Measurements from ENCODE around the gene KATNAL2.
"Not testable (repeated sequence)": the region's sequence is repeated elsewhere in the genome, so short reads cannot be mapped to it uniquely, and the experiment has no call there.

KATNAL2 gene

DNA sequence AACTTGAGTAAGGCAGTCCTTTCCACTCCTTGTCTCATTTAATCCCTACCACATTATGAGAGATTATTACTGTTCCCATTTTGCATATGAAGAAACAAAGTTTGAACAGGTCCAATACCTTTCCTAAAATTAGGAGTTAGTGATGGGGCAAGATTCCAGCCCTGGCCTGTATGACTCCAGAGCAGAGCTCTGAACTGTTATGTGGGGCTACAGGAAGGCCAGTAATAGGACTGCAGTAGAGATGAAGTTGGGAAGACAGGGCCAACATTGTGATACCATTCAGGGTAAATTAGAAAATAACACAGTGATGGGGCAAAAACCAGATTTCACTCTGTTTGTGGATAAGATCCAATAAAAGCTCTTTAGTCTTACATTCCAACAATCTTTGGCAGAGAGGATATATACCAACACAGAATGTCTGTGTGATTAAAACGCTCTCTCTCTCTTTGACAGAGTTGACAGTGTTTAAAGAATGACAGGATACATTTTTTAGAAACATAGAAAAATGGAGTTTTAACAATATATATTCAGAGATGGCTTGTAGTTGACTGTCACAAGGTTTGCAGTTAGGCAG, 22.7 kb downstream of the KATNAL2 start:
- no peak for DNase-seq

DNA sequence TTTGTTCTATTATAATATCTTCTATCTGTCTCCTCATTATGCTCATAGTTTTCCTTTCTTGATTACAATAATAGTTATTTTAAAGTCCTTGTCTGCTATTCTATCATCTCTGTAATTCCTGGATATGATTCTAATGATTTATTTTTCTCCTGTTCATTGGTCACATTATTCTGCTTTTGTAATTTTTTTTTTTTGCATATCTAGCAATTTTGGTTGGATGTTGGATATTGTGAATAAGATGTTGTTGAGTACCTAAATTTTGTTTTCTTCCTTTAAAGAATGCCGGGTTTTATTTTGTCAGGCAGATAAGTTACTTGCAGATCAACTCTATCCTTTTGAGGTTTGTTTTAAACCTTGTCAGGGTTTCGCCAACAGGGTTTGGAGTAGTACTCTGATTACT, 25.2 kb downstream of the KATNAL2 start:
- no peak for DNase-seq

DNA sequence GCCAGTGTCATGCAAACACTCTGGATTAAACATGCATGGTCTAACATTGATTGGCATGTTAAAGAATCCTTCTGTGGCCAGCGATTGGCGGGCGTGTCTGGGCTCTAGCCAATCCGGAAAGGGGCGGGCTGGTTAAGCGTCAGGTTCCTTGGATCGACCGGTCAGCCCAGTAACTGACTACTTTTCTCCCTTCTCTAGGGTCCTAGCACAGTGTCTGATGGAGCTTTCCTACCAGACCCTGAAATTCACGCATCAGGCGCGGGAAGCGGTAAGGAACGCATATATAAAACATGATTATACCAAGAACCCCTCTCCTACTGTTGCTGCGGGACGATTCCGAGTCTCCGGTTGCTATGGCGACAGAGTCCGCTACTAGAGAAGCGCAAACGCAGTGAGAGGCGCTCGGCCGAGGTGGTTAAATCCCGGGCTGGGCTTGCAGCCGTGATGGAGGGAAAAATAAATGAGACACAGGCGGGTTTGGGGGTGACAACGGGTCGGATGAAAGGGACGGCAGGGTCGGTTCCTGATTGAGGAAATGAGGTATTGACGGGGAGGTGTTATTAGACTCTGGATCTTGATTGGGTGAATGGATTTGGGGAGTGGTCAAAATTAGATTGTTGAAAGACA, 29.4 kb downstream of the KATNAL2 start:
- peak; percentile 54 to 74 for DNase-seq

GRCh38 chr18:46950064-46950656, 32.8 kb downstream of the KATNAL2 start:
- DNase-seq: peak in 1 of 2 donors; percentile 6

GRCh38 chr18:46953195-46953594, 35.8 kb downstream of the KATNAL2 start:
- DNase-seq: no peak

GRCh38 chr18:46958209-46958608, 40.8 kb downstream of the KATNAL2 start:
- DNase-seq: no peak

GRCh38 chr18:46963656-46964578, 46.5 kb downstream of the KATNAL2 start:
- not testable (repeated sequence) for DNase-seq

DNA sequence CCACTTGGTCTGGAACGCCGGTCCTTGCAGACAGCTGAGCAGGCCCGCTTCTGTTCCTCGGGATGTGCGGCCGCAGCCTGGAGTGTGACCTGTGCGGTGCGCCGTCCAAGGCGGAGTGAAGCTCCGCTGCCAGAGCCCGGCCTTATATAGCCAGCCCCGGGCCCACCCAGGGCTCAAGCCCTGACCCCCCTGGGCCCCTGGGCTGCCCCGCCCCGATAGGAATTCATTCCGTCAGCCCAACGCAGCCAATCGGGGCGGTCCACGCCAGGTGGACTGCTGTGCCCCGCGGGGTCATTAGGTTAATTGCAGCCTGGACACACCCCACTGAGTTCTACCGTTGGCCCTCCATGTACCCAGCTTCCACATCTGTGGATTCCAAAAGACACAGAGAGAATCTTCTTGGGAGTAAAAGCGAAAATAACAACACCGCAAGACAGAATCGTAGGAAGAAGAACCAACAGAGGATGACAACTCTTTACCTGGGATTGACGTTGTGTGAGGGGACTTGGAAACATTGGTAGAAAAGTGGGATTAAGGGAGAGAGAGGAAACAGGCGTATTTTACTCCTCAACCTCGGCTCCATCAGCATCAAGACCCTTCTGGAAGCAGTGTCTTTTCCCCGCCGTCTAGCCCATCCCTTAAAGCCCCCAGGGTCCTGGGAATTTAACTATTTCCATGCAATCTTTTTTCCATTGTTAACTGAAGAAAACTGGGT, 47.3 kb downstream of the KATNAL2 start:
- not testable (repeated sequence) for DNase-seq

DNA sequence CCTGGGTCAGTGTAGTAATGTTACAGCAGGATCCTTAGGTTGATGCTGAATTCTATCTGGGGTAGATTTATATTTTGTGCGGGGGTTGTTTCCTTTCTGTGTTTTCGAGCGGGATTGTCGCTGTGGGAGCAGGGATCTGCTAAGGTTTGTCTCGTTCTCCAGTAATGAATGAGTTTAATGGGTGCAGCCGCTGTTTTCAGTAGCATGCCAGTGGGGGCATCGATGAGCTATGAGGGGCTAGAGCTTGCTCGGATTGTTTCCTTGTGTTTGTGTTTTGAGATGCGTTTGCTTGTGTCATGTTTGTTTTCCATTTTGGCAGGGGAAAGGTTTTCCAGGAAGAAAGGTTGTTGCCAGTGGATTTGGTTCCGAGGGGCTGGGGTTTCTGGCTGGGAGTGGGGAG, 48.9 kb downstream of the KATNAL2 start:
- DNase-seq: not testable (repeated sequence)

GRCh38 chr18:46969551-46969950, 52.1 kb downstream of the KATNAL2 start:
- DNase-seq: not testable (repeated sequence)

- DNase-seq: not testable (repeated sequence)
Measured at GRCh38 chr18:47019870-47020269, 102.5 kb downstream of the KATNAL2 start.

GRCh38 chr18:47020757-47021156, 103.4 kb downstream of the KATNAL2 start:
- DNase-seq: not testable (repeated sequence)

DNA sequence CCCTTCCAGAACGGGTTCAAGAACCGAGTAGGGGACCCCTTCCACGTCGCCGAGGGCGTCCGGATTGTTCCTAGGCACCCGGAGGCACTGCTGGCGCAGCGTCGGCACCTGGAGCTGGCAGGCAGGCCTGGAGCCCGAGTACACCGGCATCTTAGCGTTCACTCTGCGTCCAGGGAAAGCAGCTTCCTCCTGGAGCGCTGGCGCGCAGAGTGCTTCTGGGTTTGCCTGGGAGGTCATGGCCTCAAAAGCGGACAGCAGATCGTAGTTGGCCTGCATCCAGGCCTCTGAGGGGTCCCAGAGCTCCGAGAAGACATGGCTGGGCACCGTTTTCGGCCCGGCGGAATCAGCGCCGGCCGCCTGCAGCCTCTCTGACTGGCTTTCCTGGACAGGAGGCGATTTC, 105.4 kb downstream of the KATNAL2 start:
- not testable (repeated sequence) for DNase-seq

DNA sequence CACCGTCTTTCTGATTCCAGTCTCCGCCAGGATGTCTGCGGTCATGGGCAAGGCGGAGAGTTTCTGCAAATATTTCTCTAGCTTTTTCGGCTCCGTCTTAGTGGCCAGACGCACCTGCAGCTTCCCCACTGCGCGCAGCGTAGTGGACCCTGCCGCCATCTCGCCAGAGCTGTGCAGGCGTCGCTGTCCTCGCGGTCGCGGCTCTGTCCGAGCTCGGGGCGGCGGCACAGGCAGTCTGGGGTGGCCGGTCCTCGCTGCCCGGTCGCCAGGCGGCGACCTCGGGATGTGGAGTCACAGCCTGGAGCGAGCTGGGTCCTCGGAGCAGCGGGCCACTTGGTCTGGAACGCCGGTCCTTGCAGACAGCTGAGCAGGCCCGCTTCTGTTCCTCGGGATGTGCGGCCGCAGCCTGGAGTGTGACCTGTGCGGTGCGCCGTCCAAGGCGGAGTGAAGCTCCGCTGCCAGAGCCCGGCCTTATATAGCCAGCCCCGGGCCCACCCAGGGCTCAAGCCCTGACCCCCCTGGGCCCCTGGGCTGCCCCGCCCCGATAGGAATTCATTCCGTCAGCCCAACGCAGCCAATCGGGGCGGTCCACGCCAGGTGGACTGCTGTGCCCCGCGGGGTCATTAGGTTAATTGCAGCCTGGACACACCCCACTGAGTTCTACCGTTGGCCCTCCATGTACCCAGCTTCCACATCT, 106.5 kb downstream of the KATNAL2 start:
- not testable (repeated sequence) for DNase-seq

- not testable (repeated sequence) for DNase-seq
Measured at GRCh38 chr18:47025557-47026174, 108.3 kb downstream of the KATNAL2 start.

GRCh38 chr18:47028738-47029137, 111.3 kb downstream of the KATNAL2 start:
- not testable (repeated sequence) for DNase-seq

DNA sequence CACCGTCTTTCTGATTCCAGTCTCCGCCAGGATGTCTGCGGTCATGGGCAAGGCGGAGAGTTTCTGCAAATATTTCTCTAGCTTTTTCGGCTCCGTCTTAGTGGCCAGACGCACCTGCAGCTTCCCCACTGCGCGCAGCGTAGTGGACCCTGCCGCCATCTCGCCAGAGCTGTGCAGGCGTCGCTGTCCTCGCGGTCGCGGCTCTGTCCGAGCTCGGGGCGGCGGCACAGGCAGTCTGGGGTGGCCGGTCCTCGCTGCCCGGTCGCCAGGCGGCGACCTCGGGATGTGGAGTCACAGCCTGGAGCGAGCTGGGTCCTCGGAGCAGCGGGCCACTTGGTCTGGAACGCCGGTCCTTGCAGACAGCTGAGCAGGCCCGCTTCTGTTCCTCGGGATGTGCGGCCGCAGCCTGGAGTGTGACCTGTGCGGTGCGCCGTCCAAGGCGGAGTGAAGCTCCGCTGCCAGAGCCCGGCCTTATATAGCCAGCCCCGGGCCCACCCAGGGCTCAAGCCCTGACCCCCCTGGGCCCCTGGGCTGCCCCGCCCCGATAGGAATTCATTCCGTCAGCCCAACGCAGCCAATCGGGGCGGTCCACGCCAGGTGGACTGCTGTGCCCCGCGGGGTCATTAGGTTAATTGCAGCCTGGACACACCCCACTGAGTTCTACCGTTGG, 112.4 kb downstream of the KATNAL2 start:
- DNase-seq: not testable (repeated sequence)

- not testable (repeated sequence) for DNase-seq
Measured at GRCh38 chr18:47030887-47031286, 113.5 kb downstream of the KATNAL2 start.

- no peak for DNase-seq
Measured at GRCh38 chr18:47032945-47033344, 115.5 kb downstream of the KATNAL2 start.

DNA sequence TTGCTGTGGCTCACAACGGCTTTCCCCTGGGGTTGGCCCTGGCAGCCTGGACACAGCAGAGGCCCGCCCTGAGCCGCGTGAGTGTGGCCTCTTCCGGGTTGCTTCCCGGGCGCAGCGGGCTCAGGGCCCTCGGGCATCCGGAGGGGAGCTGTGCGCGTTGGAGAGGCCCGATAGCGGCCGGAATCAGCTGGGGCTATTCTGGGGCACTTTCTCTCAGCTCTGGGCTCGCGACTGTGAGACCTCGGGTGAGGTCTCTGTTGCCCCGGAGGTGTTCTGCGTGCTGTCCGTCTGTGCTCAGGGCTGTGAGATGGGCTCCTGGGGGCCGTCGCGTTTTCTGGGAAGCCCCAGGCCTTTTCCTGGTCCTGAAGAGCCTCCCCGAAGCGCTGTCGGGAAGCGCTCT, 117.2 kb downstream of the KATNAL2 start:
- DNase-seq: not testable (repeated sequence)

GRCh38 chr18:47035156-47035671, 117.8 kb downstream of the KATNAL2 start, which contains the start of gene ELOA2:
ELOA2 (minus strand) TSS chr18:47035621; CDS start chr18:47035264, 357 bp downstream.
- no peak for DNase-seq
